Sigmoid colon (tissue), 7 donors: ENCODE data around the gene MEA1. TPM values are rescaled to one million over a fixed set of nuclear protein-coding genes. Genes with fewer than 3 reads are reported as not detected.
A peak's percentile ranks its signal among the peaks of the same experiment; 100 is the strongest.

Experiments used
- DNase-seq: peaks from one replicate; pipeline ENCODE4 v3.0.0-alpha.2; 2019
- H3K27ac ChIP-seq, 4 donors: fragments of 200-600 bp; sonication (generic); one replicate each; pipeline ENCODE4 v1.5.1; 2016 to 2019; ENCODE audit warnings: mild to moderate bottlenecking in 1 of 4
- H3K27me3 ChIP-seq, 3 donors: fragments of 200-600 bp; sonication (generic); one replicate each; pipeline ENCODE4 v1.5.1; 2019; ENCODE audit warnings: mild to moderate bottlenecking in 1 of 3
- H3K36me3 ChIP-seq, 4 donors: fragments of 200-600 bp; sonication (generic); one replicate each; pipeline ENCODE4 v1.5.1; 2016 to 2019
- H3K4me1 ChIP-seq, 4 donors: fragments of 200-600 bp; sonication (generic); one replicate each; pipeline ENCODE4 v1.5.1; 2017 to 2019
- H3K4me3 ChIP-seq, 4 donors: fragments of 200-600 bp; sonication (generic); one replicate each; pipeline ENCODE4 v1.5.1; 2017 to 2019; ENCODE audit warnings: mild to moderate bottlenecking in 2 of 4, moderate library complexity in 1 of 4
- H3K9me3 ChIP-seq, 4 donors: fragments of 200-600 bp in 3 of 4; sonication (generic) in 3 of 4; one replicate each; pipeline versions ENCODE4 v1.5.1 to v1.6.1; 2013 to 2019
- CTCF ChIP-seq, 4 experiments: fragments of 450-650 bp in 3 of 4; fragments of 200-600 bp in 1 of 4; IDR thresholded peaks; one replicate each; pipeline ENCODE4 v1.5.1; 2016 to 2019; ENCODE audit warnings: antibody characterized with exemption in 4 of 4, mild to moderate bottlenecking in 3 of 4, moderate library complexity in 2 of 4
- EP300 ChIP-seq, 4 donors: sonication (generic); formaldehyde crosslinking; IDR thresholded peaks; one replicate each; pipeline ENCODE4 v1.6.1; 2017; ENCODE audit warnings: antibody characterized with exemption in 4 of 4
- POLR2A ChIP-seq, 2 donors: fragments of 450-650 bp; IDR thresholded peaks; one replicate each; pipeline ENCODE4 v1.6.1; 2016; ENCODE audit warnings: antibody characterized with exemption in 2 of 2, mild to moderate bottlenecking in 2 of 2, moderate library complexity in 2 of 2
- POLR2AphosphoS5 ChIP-seq, 4 donors: sonication (generic); formaldehyde crosslinking; IDR thresholded peaks; one replicate each; pipeline ENCODE4 v1.6.1; 2017; ENCODE audit warnings: antibody characterized with exemption in 4 of 4
- WGBS, 2 donors: extraction: QIAGEN DNeasy Blood & Tissue Kit; methylation state at CpG; one replicate each; pipeline ENCODE4 v1.1.7; 2013; 5-methylcytosine and 5-hydroxymethylcytosine counted together
- intact Hi-C: fragments of 100-400 bp; cut with DNase I; formaldehyde crosslinking; loops from one replicate; pipeline ENCODE4 v1.15.1; 2023
- polyA plus RNA-seq, 3 donors: library from polyadenylated mRNA; stranded (reverse); fragments of 200-250 nt; gene quantifications; one replicate each; pipeline ENCODE4 v1.2.3, GENCODE V29; 2013
- total RNA-seq, 4 donors: library from RNA; depleted of rRNA; stranded (reverse); fragments of >200 nt; gene quantifications; one replicate each; pipeline ENCODE4 v1.1.0, GENCODE V29; 2016
- donor health status: healthy with polysubstance abuse.
- donor health status: Bipolar disorder and iron deficiency.
- donor health status: healthy.

Gene MEA1
- total and polyA plus RNA-seq, 7 donors: 49.0 to 93.1 (median 73.8) TPM

GRCh38 chr6:43026365-43026764 lies 12.6 kb upstream of the MEA1 start:
- 88 to 90% methylated on average over 5 of the region's 5 CpGs for WGBS, 2 donors
- DNase-seq: no peak
- Histone ChIP-seq H3K27ac (no peak overlapping the region), H3K4me3 (no peak overlapping the region), H3K9me3 (no peaks in the 10 kb centered on the region), H3K4me1 (peaks cover 0 to 26% (median 20%) of the 10 kb centered on the region in 4 donors), H3K27me3 (no peaks in the 10 kb centered on the region), H3K36me3 (peaks cover 36 to 65% (median 55%) of the 10 kb centered on the region in 4 donors)
- intact Hi-C loops: no loop called here
- TF ChIP-seq POLR2A (IDR thresholded peaks at IDR 0.05) (no peak), EP300 (IDR thresholded peaks at IDR 0.05) (no peak), CTCF (IDR thresholded peaks at IDR 0.05) (no peak), POLR2AphosphoS5 (IDR thresholded peaks at IDR 0.05) (no peak)

GRCh38 chr6:43024436-43024835 lies 10.7 kb upstream of the MEA1 start:
- Histone ChIP-seq H3K4me1 (peaks cover 0 to 34% (median 29%) of the 10 kb centered on the region in 4 donors), H3K36me3 (peaks cover 34 to 60% (median 53%) of the 10 kb centered on the region in 4 donors), H3K4me3 (no peak overlapping the region), H3K27me3 (no peaks in the 10 kb centered on the region), H3K9me3 (no peaks in the 10 kb centered on the region), H3K27ac (no peak overlapping the region)
- intact Hi-C loops: no loop called here
- 88 to 92% methylated on average over 2 of the region's 2 CpGs for WGBS, 2 donors
- no peak for DNase-seq
- TF ChIP-seq EP300 (IDR thresholded peaks at IDR 0.05) (no peak), POLR2A (IDR thresholded peaks at IDR 0.05) (no peak), POLR2AphosphoS5 (IDR thresholded peaks at IDR 0.05) (no peak), CTCF (IDR thresholded peaks at IDR 0.05) (no peak)

- no peaks in the 10 kb centered on the region for H3K9me3 ChIP-seq
- 1% methylated on average over 56 of the region's 56 CpGs for WGBS, 2 donors
- intact Hi-C loops: loop anchor here (2.0 kb wide), 1 partner anchor 31 kb away; the partner anchor contains the start of gene CUL7
- peaks cover 0 to 48% (median 35%) of the 10 kb centered on the region in 4 donors for H3K4me1 ChIP-seq
- no peaks in the 10 kb centered on the region for H3K27me3 ChIP-seq
- DNase-seq: peak; percentile 86
- peak within 1 kb of the TSS; percentile 55 to 97 (median 78) for H3K4me3 ChIP-seq
- TF ChIP-seq POLR2A (IDR thresholded peaks at IDR 0.05) (peak in 1 of 2 donors; percentile 5), EP300 (IDR thresholded peaks at IDR 0.05) (no peak), CTCF (IDR thresholded peaks at IDR 0.05) (no peak), POLR2AphosphoS5 (IDR thresholded peaks at IDR 0.05) (peak; percentile 43 to 73 (median 65))
- peak within 1 kb of the TSS; percentile 81 to 96 (median 89) for H3K27ac ChIP-seq
- H3K36me3 ChIP-seq: peaks cover 32 to 55% (median 42%) of the 10 kb centered on the region in 4 donors
Observed at GRCh38 chr6:43021270-43022047, 7.7 kb upstream of the MEA1 start, which contains the start of gene RRP36. TSS of gene RRP36 (plus strand) at chr6:43021623. CDS start at chr6:43021655, 32 bp downstream.

- peak overlapping the region; percentile 81 to 96 (median 89) for H3K27ac ChIP-seq
- H3K27me3 ChIP-seq: no peaks in the 10 kb centered on the region
- H3K9me3 ChIP-seq: no peaks in the 10 kb centered on the region
- no peak for TF ChIP-seq POLR2A (IDR thresholded peaks at IDR 0.05)
- no peak for DNase-seq
- 59 to 60% methylated on average over 5 of the region's 5 CpGs for WGBS, 2 donors
- intact Hi-C loops: loop anchor here (2.0 kb wide), 1 partner anchor 32 kb away; the partner anchor contains the start of gene CUL7
- H3K4me3 ChIP-seq: peak overlapping the region in 3 of 4 donors; percentile 76 to 97 (median 81)
- H3K4me1 ChIP-seq: peaks cover 0 to 54% (median 42%) of the 10 kb centered on the region in 4 donors
- peaks cover 27 to 49% (median 35%) of the 10 kb centered on the region in 4 donors for H3K36me3 ChIP-seq
Observed at GRCh38 chr6:43020847-43021246, 7.1 kb upstream of the MEA1 start.

- intact Hi-C loops: loop anchor here (2.0 kb wide), 1 partner anchor 33 kb away; the partner anchor contains the start of gene CUL7
Observed at GRCh38 chr6:43020052-43020705, 6.4 kb upstream of the MEA1 start.

More at GRCh38 chr6:43020052-43020705, 6.4 kb upstream of the MEA1 start:
- Histone ChIP-seq H3K27me3 (no peaks in the 10 kb centered on the region), H3K36me3 (peaks cover 24 to 42% (median 29%) of the 10 kb centered on the region in 4 donors), H3K4me1 (peaks cover 0 to 61% (median 48%) of the 10 kb centered on the region in 4 donors), H3K9me3 (no peaks in the 10 kb centered on the region), H3K4me3 (no peak overlapping the region), H3K27ac (peak overlapping the region in 3 of 4 donors; percentile 81 to 96 (median 94))
- WGBS, 2 donors: 92 to 97% methylated on average over 3 of the region's 3 CpGs
- DNase-seq: no peak
- no peak for TF ChIP-seq CTCF (IDR thresholded peaks at IDR 0.05)
- TF ChIP-seq POLR2AphosphoS5 (IDR thresholded peaks at IDR 0.05): no peak
- TF ChIP-seq POLR2A (IDR thresholded peaks at IDR 0.05): no peak
- TF ChIP-seq EP300 (IDR thresholded peaks at IDR 0.05): no peak
